HG03558 (cell line): ENCODE data around the gene IFNW1.

Experiments
- ATAC-seq: cut with Tn5 transposase; IDR thresholded peaks from one replicate; pipeline ENCODE4 v1.9.1; 2021; ENCODE audit warnings: moderate number of reproducible peaks; ENCODE audit not compliant: unreplicated experiment; ENCODE audit errors: extremely low read depth

Gene IFNW1

DNA sequence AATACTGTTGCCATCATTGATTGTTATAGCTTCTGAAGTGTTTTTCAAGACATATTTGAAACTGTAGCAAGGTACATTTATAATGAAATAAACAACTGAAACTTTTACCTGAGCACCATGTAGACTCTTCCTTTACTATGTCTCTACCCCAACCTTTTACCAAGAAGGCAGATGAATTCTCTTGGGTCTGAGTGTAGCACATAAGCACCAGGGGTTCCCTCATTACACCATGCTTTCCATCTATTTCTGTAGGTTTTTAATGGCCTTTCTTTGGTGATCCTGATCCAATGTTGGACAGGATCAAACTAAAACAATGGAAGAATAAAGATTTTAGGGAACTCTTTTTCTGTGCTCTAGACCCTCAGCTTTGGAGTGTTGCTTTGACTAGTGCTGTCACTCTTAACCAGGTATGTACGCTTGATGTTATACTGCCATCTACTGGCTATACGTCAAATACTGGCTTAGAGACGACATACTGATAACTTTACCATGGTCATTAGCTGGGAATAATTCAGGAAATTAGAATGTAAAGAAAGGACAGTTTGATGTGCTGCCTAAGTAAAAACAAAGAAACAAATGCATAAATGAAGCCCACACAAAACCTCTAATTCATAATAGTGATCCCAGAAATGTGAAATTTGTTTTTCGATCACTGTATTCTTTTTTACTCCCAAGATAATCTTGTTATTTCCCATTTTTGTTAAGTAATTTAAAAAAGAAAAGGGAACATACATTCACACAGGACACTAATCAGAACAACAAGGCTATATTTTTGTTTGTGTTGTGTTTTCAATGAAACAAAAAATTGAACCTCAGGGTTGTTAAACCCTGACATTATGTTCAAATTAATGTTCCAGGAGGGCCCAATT is 30.7 kb downstream of the IFNW1 start:
- peak; percentile 86 for ATAC-seq

DNA sequence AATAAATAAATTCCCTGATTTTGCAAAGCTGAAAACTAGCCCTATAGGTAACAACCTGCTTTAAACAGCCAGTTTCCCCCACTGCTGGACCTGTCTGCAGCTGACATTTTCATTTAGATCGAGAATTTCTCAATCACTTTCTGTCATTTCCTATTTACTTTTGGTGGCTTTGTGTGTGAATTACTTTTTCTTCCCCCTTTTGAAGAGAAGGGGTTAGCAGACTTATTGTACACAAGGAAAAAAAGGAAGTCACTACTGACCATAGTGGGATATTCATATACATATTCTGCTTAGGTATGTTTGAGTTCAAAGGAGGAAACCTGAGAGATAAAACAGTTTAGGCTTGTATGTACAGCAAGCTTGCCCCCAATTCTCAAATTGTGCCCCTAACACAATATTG is 36.8 kb downstream of the IFNW1 start:
- ATAC-seq, result no peak

DNA sequence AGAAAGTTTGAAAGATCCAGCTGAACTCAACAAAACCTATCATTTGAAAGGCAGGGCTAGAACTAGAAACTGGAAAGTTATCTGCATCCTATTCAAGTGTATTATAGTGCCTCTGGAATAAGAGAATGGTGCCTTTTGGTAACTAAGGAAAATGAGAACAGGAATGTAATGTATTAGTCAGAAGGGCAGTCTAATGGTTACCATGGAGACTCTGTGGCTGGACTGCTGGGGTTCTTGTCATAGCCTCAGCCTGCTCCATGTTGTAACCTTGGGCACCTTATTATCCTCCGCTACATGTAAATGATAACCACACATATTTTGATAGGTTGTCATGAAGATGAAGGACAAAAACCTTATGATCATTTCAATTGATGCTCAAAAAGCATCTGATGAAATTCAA is 39.3 kb downstream of the IFNW1 start:
- no peak for ATAC-seq

DNA sequence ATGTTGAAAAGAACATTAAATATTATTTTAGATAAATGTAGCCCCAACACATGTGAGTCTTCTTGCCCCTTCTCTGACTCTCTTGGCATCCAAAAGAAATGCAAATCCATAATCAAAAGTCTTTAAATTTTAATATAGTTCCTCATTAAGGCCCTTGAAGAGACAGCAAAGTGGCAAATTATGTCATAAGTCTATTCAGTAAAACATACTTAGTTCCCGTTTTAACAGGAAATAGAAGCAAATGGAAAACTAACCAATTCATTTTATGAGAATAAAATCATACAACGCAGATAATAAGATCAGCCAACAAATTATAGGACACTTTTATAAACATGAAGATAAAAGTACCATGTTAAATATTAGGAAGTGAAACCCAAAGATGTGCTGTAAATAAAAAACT is 43.8 kb downstream of the IFNW1 start:
- ATAC-seq, result no peak

DNA sequence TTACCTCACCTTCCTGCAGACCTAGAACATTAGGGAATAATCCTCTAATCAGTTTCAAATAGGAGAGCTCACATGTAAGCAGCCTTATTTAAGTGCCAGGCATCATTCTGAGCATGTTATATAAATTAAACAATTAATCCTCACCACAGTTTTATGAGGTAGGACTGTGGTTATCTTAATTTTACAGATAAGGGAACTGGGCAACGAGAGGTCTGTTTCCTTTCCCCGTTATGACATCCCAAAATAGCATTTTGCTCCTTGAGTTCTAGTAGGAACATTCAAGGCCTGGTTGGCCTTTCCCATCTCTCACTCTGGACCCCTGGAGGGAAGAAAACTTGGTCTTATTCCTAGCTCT is 44.8 kb downstream of the IFNW1 start:
- ATAC-seq, result no peak

DNA sequence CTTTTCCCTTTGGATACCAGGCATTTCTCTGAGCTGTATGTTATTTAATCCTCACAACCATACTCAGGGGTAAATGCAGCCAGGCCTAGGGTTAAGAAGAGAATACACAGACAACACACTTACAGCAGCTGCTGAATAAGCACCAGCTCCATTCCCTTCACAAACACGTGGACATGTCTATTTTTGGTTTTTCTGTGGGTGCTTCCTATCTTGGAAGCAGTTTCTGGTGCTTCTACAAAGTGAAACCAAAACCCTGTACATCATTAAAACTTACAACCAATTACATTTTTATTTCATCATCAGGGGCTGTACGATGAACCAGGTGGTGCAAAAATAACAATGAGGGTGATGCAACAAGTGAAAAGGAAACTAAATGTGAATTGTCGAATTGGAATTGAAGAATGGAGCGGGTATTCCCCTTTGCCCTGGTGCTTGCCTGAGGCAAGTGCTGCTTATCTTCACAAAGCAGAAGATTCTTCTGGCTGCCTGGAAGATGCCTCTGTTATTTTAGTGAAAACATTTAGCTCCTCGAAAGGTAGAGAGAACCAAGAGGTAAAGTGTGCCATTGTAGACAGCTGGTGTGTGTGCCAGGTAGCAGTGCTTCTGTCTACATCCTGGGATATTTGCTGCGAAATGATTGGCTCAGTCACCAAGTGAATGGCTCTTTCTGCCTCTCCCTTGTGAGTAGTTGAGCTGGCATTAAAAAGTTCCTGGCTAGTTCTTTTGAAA is 45.3 kb downstream of the IFNW1 start:
- ATAC-seq, result peak; percentile 80

DNA sequence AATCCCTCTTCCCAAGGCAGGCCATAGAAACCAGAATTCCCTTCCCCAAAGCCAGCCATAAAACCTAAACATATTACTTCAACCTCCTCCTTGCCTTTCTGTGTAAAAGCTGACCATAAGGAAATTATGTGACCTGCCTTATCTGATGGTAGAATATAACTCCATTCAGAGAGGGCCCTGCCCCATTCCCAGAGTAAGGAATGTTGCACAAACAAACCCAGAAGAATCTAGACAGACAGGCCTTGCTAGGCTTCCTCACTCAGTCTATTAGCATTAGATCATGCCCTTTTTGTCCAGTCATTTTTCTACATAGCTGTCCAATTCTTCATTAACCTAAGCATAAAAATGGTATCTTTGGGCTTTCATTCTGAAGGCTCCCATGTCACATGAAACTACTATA is 46.1 kb downstream of the IFNW1 start:
- no peak for ATAC-seq
